HepG2 (cell line): ENCODE data around the gene CD300LG. TPM values are rescaled to one million over a fixed set of nuclear protein-coding genes. Genes with fewer than 3 reads are reported as not detected.

ENCODE experiments used
- ATAC-seq: fragments of 200-7000 bp; cut with Tn5 transposase; 3 replicates; pipeline ENCODE4 v1.9.1; 2020; ENCODE audit warnings: mild to moderate bottlenecking, moderate library complexity
- BruUV-seq: library from RNA; stranded (reverse); fragments of 400-500 nt; replicated peaks from 2 replicates; lab custom pipeline; 2021; lab: Mats Ljungman, UMichigan
- CTCF ChIA-PET: fragments of 300-600 bp; formaldehyde crosslinking; extraction: SDS; loops from one replicate; lab custom pipeline; 2021; ENCODE audit warnings: low total read pairs, inconsistent platforms, low intra/inter-chr PET ratio; lab: Yijun Ruan, JAX
- POLR2A ChIA-PET: fragments of 350-600 bp; sonication (Branson Sonifier 250); formaldehyde crosslinking; loops from one replicate; lab custom pipeline; 2020; ENCODE audit warnings: antibody characterized with exemption, inconsistent platforms; lab: Yijun Ruan, JAX
- DNase-seq: peaks from one replicate; pipeline ENCODE4 v3.0.0-alpha.2; 2015; ENCODE audit warnings: low spot score
- FAIRE-seq: peaks from 3 replicates; lab custom pipeline; 2011; peaks lifted over from hg19 to GRCh38; lab: Jason Lieb, UNC
- H2AFZ ChIP-seq: one replicate; pipeline ENCODE4 v1.6.1; 2011; ENCODE audit warnings: low read length, inconsistent platforms
- H3K27ac ChIP-seq: fragments of 300-600 bp; 3 replicates; pipeline ENCODE4 v1.8.0; 2011; ENCODE audit warnings: mixed run types, mild to moderate bottlenecking, mixed read lengths, low read length, inconsistent platforms; ENCODE audit not compliant: insufficient read depth; ENCODE audit errors: extremely low read length
- H3K27me3 ChIP-seq, 2 experiments: fragments of 200-600 bp in 1 of 2; 2 replicates in 1 of 2; 3 replicates in 1 of 2; pipeline versions ENCODE4 v1.6.0 to v1.8.0; 2011; ENCODE audit warnings: low read length in 2 of 2, mild to moderate bottlenecking in 2 of 2, moderate library complexity in 2 of 2, inconsistent platforms in 1 of 2; ENCODE audit not compliant: insufficient read depth in 2 of 2, control insufficient read depth in 1 of 2
- H3K36me3 ChIP-seq, 2 experiments: fragments of 200-600 bp in 1 of 2; replicated peaks in 1 of 2; 2 replicates in 1 of 2; 3 replicates in 1 of 2; pipeline versions ENCODE4 v1.5.1 to v1.8.0; 2011; ENCODE audit warnings: low read length in 2 of 2, inconsistent platforms in 1 of 2; ENCODE audit not compliant: insufficient read depth in 2 of 2, control insufficient read depth in 1 of 2
- H3K4me1 ChIP-seq: 2 replicates; pipeline ENCODE4 v1.5.1; 2012; ENCODE audit warnings: low read length, inconsistent platforms; ENCODE audit not compliant: insufficient read depth
- H3K4me2 ChIP-seq: 2 replicates; pipeline ENCODE4 v1.6.0; 2011; ENCODE audit warnings: low read depth, low read length, inconsistent platforms
- H3K4me3 ChIP-seq, 3 experiments: fragments of 200-600 bp in 1 of 3; sonication (generic), shearing (Covaris generic) in 1 of 3; replicated peaks in 1 of 3; 2 replicates each; pipeline ENCODE4 v1.5.1; 2011 to 2016; ENCODE audit warnings: low read length in 3 of 3, inconsistent platforms in 2 of 3, low read depth in 2 of 3, mild to moderate bottlenecking in 2 of 3, control low read depth in 1 of 3, mixed read lengths in 1 of 3; ENCODE audit not compliant: insufficient read depth in 1 of 3
- H3K79me2 ChIP-seq: one replicate; pipeline ENCODE4 v1.6.1; 2011; ENCODE audit warnings: low read length, inconsistent platforms; ENCODE audit not compliant: insufficient read depth
- H3K9ac ChIP-seq: 2 replicates; pipeline ENCODE4 v1.6.0; 2011; ENCODE audit warnings: mild to moderate bottlenecking, low read depth, low read length, inconsistent platforms; ENCODE audit not compliant: insufficient read depth
- H3K9me3 ChIP-seq: 2 replicates; pipeline ENCODE4 v1.5.1; 2012; ENCODE audit warnings: mild to moderate bottlenecking, low read length
- H4K20me1 ChIP-seq: 2 replicates; pipeline ENCODE4 v1.6.0; 2011; ENCODE audit warnings: inconsistent platforms, mild to moderate bottlenecking, low read length, moderate library complexity; ENCODE audit not compliant: insufficient read depth
- CBFB ChIP-seq: sonication (generic); formaldehyde crosslinking; IDR thresholded peaks from 2 replicates; pipeline ENCODE4 v1.4.0; 2020; ENCODE audit warnings: missing genetic modification reagents
- MED1 ChIP-seq: sonication (generic); formaldehyde crosslinking; IDR thresholded peaks from 2 replicates; pipeline ENCODE4 v1.4.0; 2020; ENCODE audit warnings: missing genetic modification reagents
- NR1H2 ChIP-seq: sonication (generic); formaldehyde crosslinking; IDR thresholded peaks from 2 replicates; pipeline ENCODE4 v1.8.1; 2022; ENCODE audit warnings: low read depth, missing genetic modification reagents, borderline replicate concordance
- SETDB1 ChIP-seq: sonication (generic); formaldehyde crosslinking; IDR thresholded peaks from 2 replicates; pipeline ENCODE4 v1.5.1; 2020; ENCODE audit warnings: missing genetic modification reagents, mild to moderate bottlenecking, borderline replicate concordance
- SNAI1 ChIP-seq: sonication (generic); formaldehyde crosslinking; IDR thresholded peaks from 2 replicates; pipeline ENCODE4 v1.5.0; 2020; ENCODE audit warnings: mild to moderate bottlenecking, missing genetic modification reagents, borderline replicate concordance
- THYN1 ChIP-seq: sonication (generic); formaldehyde crosslinking; IDR thresholded peaks from 2 replicates; pipeline ENCODE4 v1.8.1; 2023; ENCODE audit warnings: low read depth, mild to moderate bottlenecking, moderate library complexity, missing genetic modification reagents, borderline replicate concordance
- ZBTB1 ChIP-seq: sonication (generic); formaldehyde crosslinking; IDR thresholded peaks from 2 replicates; pipeline ENCODE4 v1.4.0; 2020; ENCODE audit warnings: missing genetic modification reagents, borderline replicate concordance
- ZBTB26 ChIP-seq: IDR thresholded peaks from 2 replicates; pipeline ENCODE4 v1.6.1; 2016; ENCODE audit warnings: missing compliant biosample characterization, missing genetic modification reagents, borderline replicate concordance
- ZFP41 ChIP-seq: sonication (generic); formaldehyde crosslinking; IDR thresholded peaks from 2 replicates; pipeline ENCODE4 v1.4.0; 2020; ENCODE audit warnings: mild to moderate bottlenecking, missing genetic modification reagents, borderline replicate concordance
- ZFP90 ChIP-seq: sonication (generic); formaldehyde crosslinking; IDR thresholded peaks from 2 replicates; pipeline ENCODE4 v1.8.0; 2022; ENCODE audit warnings: missing genetic modification reagents, mild to moderate bottlenecking, inconsistent platforms, borderline replicate concordance
- ZNF230 ChIP-seq: sonication (generic); formaldehyde crosslinking; IDR thresholded peaks from 2 replicates; pipeline ENCODE4 v1.4.0; 2020; ENCODE audit warnings: mild to moderate bottlenecking, missing genetic modification reagents
- ZNF577 ChIP-seq: sonication (generic); formaldehyde crosslinking; IDR thresholded peaks from 2 replicates; pipeline ENCODE4 v1.4.0; 2020; ENCODE audit warnings: mild to moderate bottlenecking, low read depth, missing genetic modification reagents, borderline replicate concordance
- ZNF589 ChIP-seq: sonication (generic); formaldehyde crosslinking; conservative IDR thresholded peaks from 2 replicates; pipeline ENCODE4 v1.8.0; 2022; ENCODE audit warnings: mild to moderate bottlenecking, moderate library complexity, missing genetic modification reagents
- ZNF772 ChIP-seq: sonication (generic); formaldehyde crosslinking; IDR thresholded peaks from 2 replicates; pipeline ENCODE4 v1.5.0; 2020; ENCODE audit warnings: mild to moderate bottlenecking, missing genetic modification reagents
- ZNF790 ChIP-seq: sonication (generic); formaldehyde crosslinking; IDR thresholded peaks from 2 replicates; pipeline ENCODE4 v1.8.0; 2022; ENCODE audit warnings: missing genetic modification reagents, mild to moderate bottlenecking, borderline replicate concordance
- WGBS: methylation state at CpG from one replicate; pipeline ENCODE4 v1.1.6; 2017; ENCODE audit warnings: low lambda C conversion rate; 5-methylcytosine and 5-hydroxymethylcytosine counted together
- in situ Hi-C: cut with HindIII; loops from 2 replicates; pipeline ENCODE4 v1.10.0; 2017; ENCODE audit warnings: low pct_unique_long_range_greater_than_20kb; ENCODE audit not compliant: extremely low pct_ligation_motif_present
- intact Hi-C: fragments of 100-400 bp; cut with micrococcal nuclease; formaldehyde crosslinking; loops from one replicate; pipeline ENCODE4 v1.10.0; 2022; ENCODE audit not compliant: unreplicated experiment
- polyA plus RNA-seq, 8 experiments: library from polyadenylated mRNA; depleted of rRNA in 3 of 8; stranded (reverse) in 7 of 8; unstranded in 1 of 8; fragments of >200 nt; fragmentation: Illumina TruSeq in 4 of 8; extraction: Trizol in 4 of 8; gene quantifications; 2 replicates each; pipeline versions ENCODE4 v1.2.1 to v1.2.3, GENCODE V29; 2011 to 2016; ENCODE audit warnings: low read depth in 4 of 8, missing spikeins in 1 of 8, mixed read lengths in 1 of 8; ENCODE audit not compliant: insufficient read depth in 1 of 8
- total RNA-seq, 5 experiments: library from RNA; depleted of rRNA; stranded (reverse); fragments of >200 nt; fragmentation: Illumina TruSeq; extraction: Trizol; gene quantifications; 2 replicates each; pipeline ENCODE4 v1.2.3, GENCODE V29; 2016; ENCODE audit warnings: low read depth in 1 of 5

Gene CD300LG
- total and polyA plus RNA-seq, 2 of the 13 experiments (the other 11 are each of a cell fraction or from before 2014, with no cell fraction given), result not detected

- intact Hi-C loops (no loop called here), in situ Hi-C loops (no loop called here)
- no peak overlapping the region for H2AFZ ChIP-seq
- TF ChIP-seq ZBTB26 (CRISPR knock-in tag) (0 out of 2 replicates have a peak, but pooled peaks have one; percentile 19), NR1H2 (no peak), ZBTB1 (no peak)
- H3K4me3 ChIP-seq, result no peak overlapping the region
- ATAC-seq (no peak; the same call in 1 of the 3 replicates), FAIRE-seq (no peak), DNase-seq (no peak)
- 8% methylated on average over 9 of the region's 9 CpGs for WGBS
- no peak overlapping the region for H3K4me2 ChIP-seq
- ChIA-PET POLR2A (no interaction called here), CTCF (no interaction called here)
- no peaks in the 10 kb centered on the region for H3K4me1 ChIP-seq
- H3K79me2 ChIP-seq, result no peaks in the 10 kb centered on the region
- no peak overlapping the region for H3K27ac ChIP-seq
- no peaks in the 10 kb centered on the region for H3K36me3 ChIP-seq
- H4K20me1 ChIP-seq, result no peaks in the 10 kb centered on the region
- no TSS peak for BruUV-seq
- H3K9ac ChIP-seq, result no peak overlapping the region
- peaks cover 15 to 86% of the 10 kb centered on the region in 2 experiments for H3K27me3 ChIP-seq
- H3K9me3 ChIP-seq, result no peaks in the 10 kb centered on the region
These were observed 14.1 kb downstream of the CD300LG start for GRCh38 chr17:43860927-43861622.

GRCh38 chr17:43861960-43862359 is 15.0 kb downstream of the CD300LG start:
- Histone ChIP-seq H3K9ac (no peak overlapping the region), H3K36me3 (no peaks in the 10 kb centered on the region), H3K9me3 (no peaks in the 10 kb centered on the region), H3K4me1 (no peaks in the 10 kb centered on the region), H3K27me3 (peaks cover 15 to 78% of the 10 kb centered on the region in 2 experiments), H3K4me3 (no peak overlapping the region), H3K79me2 (no peaks in the 10 kb centered on the region), H3K4me2 (no peak overlapping the region), H2AFZ (no peak overlapping the region), H4K20me1 (no peaks in the 10 kb centered on the region), H3K27ac (no peak overlapping the region)
- BruUV-seq, result no TSS peak
- ATAC-seq (peak; percentile 23; the same call in 2 of the 3 replicates), FAIRE-seq (no peak), DNase-seq (no peak)
- POLR2A ChIA-PET, result no interaction called here
- in situ Hi-C loops (no loop called here), intact Hi-C loops (no loop called here)
- no peak for TF ChIP-seq ZBTB26 (CRISPR knock-in tag)
- TF ChIP-seq ZFP90 (CRISPR knock-in tag), result no peak
- TF ChIP-seq THYN1 (CRISPR knock-in tag), result no peak
- no peak for TF ChIP-seq ZNF790 (CRISPR knock-in tag)
- no peak for TF ChIP-seq ZNF230 (CRISPR knock-in tag)
- no peak for TF ChIP-seq ZNF577
- TF ChIP-seq CBFB, result no peak
- TF ChIP-seq MED1 (CRISPR knock-in tag), result no peak
- no peak for TF ChIP-seq SNAI1 (CRISPR knock-in tag)
- TF ChIP-seq ZFP41 (CRISPR knock-in tag), result no peak
- TF ChIP-seq SETDB1 (CRISPR knock-in tag), result no peak
- no peak for TF ChIP-seq ZNF589
- TF ChIP-seq ZNF772 (CRISPR knock-in tag), result no peak
- CTCF ChIA-PET, result no interaction called here
- 36% methylated on average over 7 of the region's 9 CpGs for WGBS
